ENCODE results near the gene SDK2.

GRCh38 chr17:73290399-73291259 lies 353.6 kb downstream of the SDK2 start:
- no peak for TF ChIP-seq CTCF (conservative IDR thresholded peaks at IDR 0.05; ENCODE audit: low read depth, low read length)
- no peak for TF ChIP-seq ELK1 (IDR thresholded peaks at IDR 0.05; ENCODE audit: borderline replicate concordance, low read depth, low read length)
- TF ChIP-seq USF2 (IDR thresholded peaks at IDR 0.05; ENCODE audit: low read depth, low read length) = no peak
- TF ChIP-seq POLR2A (IDR thresholded peaks at IDR 0.05; ENCODE audit: low read depth, low read length) = no peak
- no peak for TF ChIP-seq RAD21 (IDR thresholded peaks at IDR 0.05; ENCODE audit: low read length)
- TF ChIP-seq MAFK (IDR thresholded peaks at IDR 0.05; ENCODE audit: low read depth, low read length) = no peak
- no peak for TF ChIP-seq RFX5 (IDR thresholded peaks at IDR 0.05; ENCODE audit: low read depth, low read length)
- no peak for TF ChIP-seq SMC3 (IDR thresholded peaks at IDR 0.05; ENCODE audit: low read depth, low read length)
- TF ChIP-seq MXI1 (IDR thresholded peaks at IDR 0.05; ENCODE audit: borderline replicate concordance, low read depth, low read length) = no peak
- TF ChIP-seq CEBPB (IDR thresholded peaks at IDR 0.05; ENCODE audit: low read depth, low read length) = peak; percentile 49
- TF ChIP-seq FOS (IDR thresholded peaks at IDR 0.05; ENCODE audit: low read depth, low read length) = no peak
- no peak for TF ChIP-seq MAZ (IDR thresholded peaks at IDR 0.05; ENCODE audit: borderline replicate concordance, low read depth, low read length)
- no peak for TF ChIP-seq CHD1 (IDR thresholded peaks at IDR 0.05; ENCODE audit: low read depth, low read length)
- no peak for TF ChIP-seq BHLHE40 (IDR thresholded peaks at IDR 0.05; ENCODE audit: low read depth, low read length)
